Activated CD8-positive, alpha-beta memory T cell treated with anti-CD3 and anti-CD28 coated beads, Interleukin-2, amount 50 U/mL, for 24 hours (primary cell): Measurements from ENCODE around the gene MRPL36.

Experiments
- DNase-seq: peaks from one replicate; pipeline ENCODE4 v3.0.0-alpha.2; 2020; ENCODE audit errors: extremely low read depth

Gene MRPL36

GRCh38 chr5:1764606-1764960 is 35.1 kb downstream of the MRPL36 start:
- no peak for DNase-seq

GRCh38 chr5:1763960-1764605 is 35.6 kb downstream of the MRPL36 start:
- no peak for DNase-seq

GRCh38 chr5:1763548-1763911 is 36.1 kb downstream of the MRPL36 start:
- no peak for DNase-seq

- no peak for DNase-seq
These were observed 36.6 kb downstream of the MRPL36 start for GRCh38 chr5:1762883-1763547.

GRCh38 chr5:1762121-1762882 is 37.3 kb downstream of the MRPL36 start:
- no peak for DNase-seq

GRCh38 chr5:1761453-1761755 is 38.2 kb downstream of the MRPL36 start:
- no peak for DNase-seq

GRCh38 chr5:1760656-1761452 is 38.8 kb downstream of the MRPL36 start:
- DNase-seq = no peak

GRCh38 chr5:1760231-1760630 is 39.4 kb downstream of the MRPL36 start:
- DNase-seq = no peak

- DNase-seq = no peak
These were observed 40.2 kb downstream of the MRPL36 start for GRCh38 chr5:1759378-1759970.

- no peak for DNase-seq
These were observed 41.1 kb downstream of the MRPL36 start for GRCh38 chr5:1758574-1758973.

- DNase-seq = no peak
These were observed 42.1 kb downstream of the MRPL36 start for GRCh38 chr5:1757511-1757910.

- DNase-seq = no peak
These were observed 43.2 kb downstream of the MRPL36 start for GRCh38 chr5:1756481-1756880.

GRCh38 chr5:1755321-1755949 is 44.2 kb downstream of the MRPL36 start:
- no peak for DNase-seq

GRCh38 chr5:1754531-1755220 is 45.0 kb downstream of the MRPL36 start:
- no peak for DNase-seq

GRCh38 chr5:1753490-1753889 is 46.1 kb downstream of the MRPL36 start:
- no peak for DNase-seq

- DNase-seq = no peak
These were observed 46.8 kb downstream of the MRPL36 start for GRCh38 chr5:1752881-1753280.

GRCh38 chr5:1751864-1752822 is 47.5 kb downstream of the MRPL36 start:
- DNase-seq = no peak

GRCh38 chr5:1751026-1751863 is 48.4 kb downstream of the MRPL36 start:
- DNase-seq = no peak

- DNase-seq = no peak
These were observed 49.2 kb downstream of the MRPL36 start for GRCh38 chr5:1750469-1750868.
